H9 (cell line): ENCODE data around the gene TCTA. TPM values are rescaled to one million over a fixed set of nuclear protein-coding genes. Genes with fewer than 3 reads are reported as not detected.

ENCODE experiments used
- DNase-seq: peaks from one replicate; pipeline ENCODE4 v3.0.0-alpha.2; 2017
- H2AFZ ChIP-seq: one replicate; pipeline ENCODE4 v1.6.1; 2013; ENCODE audit warnings: mild to moderate bottlenecking, low read length, control low read depth, moderate library complexity
- H2AK5ac ChIP-seq: 2 replicates; pipeline ENCODE4 v1.6.1; 2013; ENCODE audit warnings: low read length, control low read depth, mixed read lengths; ENCODE audit not compliant: insufficient read length
- H2BK120ac ChIP-seq: one replicate; pipeline ENCODE4 v1.6.1; 2013; ENCODE audit warnings: low read depth, mild to moderate bottlenecking, low read length, control low read depth, inconsistent platforms; ENCODE audit not compliant: poor library complexity, severe bottlenecking
- H2BK12ac ChIP-seq: 2 replicates; pipeline ENCODE4 v1.6.1; 2013; ENCODE audit warnings: low read length, control low read depth, mixed read lengths, low read depth; ENCODE audit not compliant: insufficient read length
- H2BK15ac ChIP-seq: 2 replicates; pipeline ENCODE4 v1.6.1; 2013; ENCODE audit warnings: low read depth, low read length, control low read depth
- H2BK20ac ChIP-seq: one replicate; pipeline ENCODE4 v1.6.1; 2013; ENCODE audit warnings: low read depth, mild to moderate bottlenecking, low read length, control low read depth, inconsistent platforms; ENCODE audit not compliant: poor library complexity, severe bottlenecking
- H2BK5ac ChIP-seq: 2 replicates; pipeline ENCODE4 v1.6.1; 2013; ENCODE audit warnings: low read length, control low read depth, mixed read lengths; ENCODE audit not compliant: insufficient read length
- H3K14ac ChIP-seq: 2 replicates; pipeline ENCODE4 v1.6.1; 2013; ENCODE audit warnings: low read length, control low read depth; ENCODE audit not compliant: insufficient read depth
- H3K18ac ChIP-seq: 2 replicates; pipeline ENCODE4 v1.6.1; 2013; ENCODE audit warnings: low read depth, mild to moderate bottlenecking, mixed read lengths, low read length, control low read depth; ENCODE audit not compliant: insufficient read length
- H3K23ac ChIP-seq: 2 replicates; pipeline ENCODE4 v1.6.1; 2013; ENCODE audit warnings: low read length, control low read depth, mixed read lengths, low read depth; ENCODE audit not compliant: insufficient read length
- H3K23me2 ChIP-seq: 2 replicates; pipeline ENCODE4 v1.6.1; 2013; ENCODE audit warnings: low read depth, mild to moderate bottlenecking, mixed read lengths, low read length, control low read depth; ENCODE audit not compliant: insufficient read length, poor library complexity, severe bottlenecking
- H3K27ac ChIP-seq: 2 replicates; pipeline ENCODE4 v1.5.1; 2013; ENCODE audit warnings: low read length, control low read depth, mixed read lengths, low read depth; ENCODE audit not compliant: insufficient read length
- H3K27me3 ChIP-seq: 2 replicates; pipeline ENCODE4 v1.6.1; 2013; ENCODE audit warnings: low read length, control low read depth, inconsistent platforms; ENCODE audit not compliant: insufficient read depth
- H3K4ac ChIP-seq: 2 replicates; pipeline ENCODE4 v1.6.1; 2013; ENCODE audit warnings: low read depth, mild to moderate bottlenecking, control low read depth, inconsistent platforms, low read length, moderate library complexity
- H3K4me1 ChIP-seq: 2 replicates; pipeline ENCODE4 v1.6.1; 2013; ENCODE audit warnings: low read length, control low read depth, inconsistent platforms; ENCODE audit not compliant: insufficient read depth
- H3K4me2 ChIP-seq: 2 replicates; pipeline ENCODE4 v1.6.1; 2013; ENCODE audit warnings: low read length, control low read depth, mixed read lengths; ENCODE audit not compliant: insufficient read length, insufficient read depth
- H3K56ac ChIP-seq: 2 replicates; pipeline ENCODE4 v1.6.1; 2013; ENCODE audit warnings: low read depth, mild to moderate bottlenecking, mixed read lengths, low read length, control low read depth; ENCODE audit not compliant: insufficient read length
- H3K79me1 ChIP-seq: 2 replicates; pipeline ENCODE4 v1.6.1; 2013; ENCODE audit warnings: low read depth, mild to moderate bottlenecking, moderate library complexity, low read length, control low read depth, inconsistent platforms; ENCODE audit not compliant: insufficient read depth, poor library complexity, severe bottlenecking
- H3K79me2 ChIP-seq: 2 replicates; pipeline ENCODE4 v1.6.1; 2013; ENCODE audit warnings: low read length, control low read depth, inconsistent platforms; ENCODE audit not compliant: insufficient read depth
- H3K9ac ChIP-seq: 2 replicates; pipeline ENCODE4 v1.6.1; 2013; ENCODE audit warnings: low read length, control low read depth, mixed read lengths; ENCODE audit not compliant: insufficient read length; ENCODE audit errors: extremely low read depth
- H3K9me3 ChIP-seq: one replicate; pipeline ENCODE4 v1.6.1; 2013; ENCODE audit warnings: low read depth, low read length, inconsistent platforms; ENCODE audit not compliant: control insufficient read depth
- H3T11ph ChIP-seq: one replicate; pipeline ENCODE4 v1.6.1; 2013; ENCODE audit warnings: mild to moderate bottlenecking, low read length, control low read depth, inconsistent platforms
- H4K20me1 ChIP-seq: one replicate; pipeline ENCODE4 v1.6.1; 2013; ENCODE audit not compliant: control insufficient read depth, insufficient read length, insufficient read depth
- H4K5ac ChIP-seq: 2 replicates; pipeline ENCODE4 v1.6.1; 2013; ENCODE audit warnings: low read depth, mild to moderate bottlenecking, mixed read lengths, low read length, control low read depth; ENCODE audit not compliant: insufficient read length
- H4K8ac ChIP-seq: replicated peaks from 2 replicates; pipeline ENCODE4 v1.6.1; 2013; ENCODE audit warnings: low read length, control low read depth, mixed read lengths, low read depth; ENCODE audit not compliant: insufficient read length
- H4K91ac ChIP-seq: 2 replicates; pipeline ENCODE4 v1.6.1; 2013; ENCODE audit warnings: low read depth, mild to moderate bottlenecking, moderate library complexity, mixed read lengths, low read length, control low read depth; ENCODE audit not compliant: insufficient read length
- H3K27ac Mint-ChIP-seq, 3 experiments: 2 replicates in 2 of 3; 3 replicates in 1 of 3; pipeline ENCODE4 v1.8.0; 2020 to 2021; ENCODE audit warnings: mixed read lengths in 3 of 3, mild to moderate bottlenecking in 1 of 3, moderate library complexity in 1 of 3
- H3K27me3 Mint-ChIP-seq: 2 replicates; pipeline ENCODE4 v1.8.0; 2021; ENCODE audit warnings: low read depth, mild to moderate bottlenecking, moderate library complexity, mixed read lengths
- H3K36me3 Mint-ChIP-seq, 3 experiments: 2 replicates in 2 of 3; 3 replicates in 1 of 3; pipeline ENCODE4 v1.8.0; 2020 to 2021; ENCODE audit warnings: low read depth in 3 of 3, mixed read lengths in 3 of 3; ENCODE audit not compliant: insufficient read depth in 1 of 3
- H3K4me1 Mint-ChIP-seq, 2 experiments: 2 replicates each; pipeline ENCODE4 v1.8.0; 2020; ENCODE audit warnings: mixed read lengths in 2 of 2
- H3K4me3 Mint-ChIP-seq, 2 experiments: 2 replicates in 1 of 2; 3 replicates in 1 of 2; pipeline ENCODE4 v1.8.0; 2020 to 2021; ENCODE audit warnings: mild to moderate bottlenecking in 2 of 2, mixed read lengths in 2 of 2, moderate library complexity in 1 of 2
- H3K9me3 Mint-ChIP-seq, 2 experiments: 2 replicates in 1 of 2; 3 replicates in 1 of 2; pipeline ENCODE4 v1.8.0; 2020; ENCODE audit warnings: mild to moderate bottlenecking in 2 of 2, mixed read lengths in 2 of 2, moderate library complexity in 1 of 2
- CTCF ChIP-seq: fragments of 200-600 bp; sonication (generic); conservative IDR thresholded peaks from 3 replicates; pipeline ENCODE4 v1.8.0; 2021; ENCODE audit warnings: antibody characterized with exemption, mild to moderate bottlenecking
- WGBS: extraction: QIAGEN DNeasy Blood & Tissue Kit; methylation state at CpG from one replicate; pipeline ENCODE4 v1.1.7; 2013; ENCODE audit warnings: missing lambda C conversion rate, low lambda C conversion rate, mixed read lengths; ENCODE audit not compliant: insufficient read length; ENCODE audit errors: extremely low coverage; 5-methylcytosine and 5-hydroxymethylcytosine counted together
- total RNA-seq: library from RNA; stranded (reverse); gene quantifications from 2 replicates; pipeline ENCODE4 v1.2.1, GENCODE V29; 2021

TCTA gene
- total RNA-seq, 1 experiment from 2014 or later, result 11.2 TPM

GRCh38 chr3:49411535-49411967 lies 672 bp upstream of the TCTA start:
- no peak overlapping the region for H2BK120ac ChIP-seq
- no peaks in the 10 kb centered on the region for H3K27me3 ChIP-seq
- peaks cover 4% of the 10 kb centered on the region for H3K23me2 ChIP-seq
- Mint-ChIP-seq H3K27me3 (no peaks in the 10 kb centered on the region), H3K4me1 (peaks cover 23 to 31% of the 10 kb centered on the region in 2 experiments), H3K36me3 (peaks cover 4 to 19% (median 13%) of the 10 kb centered on the region in 3 experiments; a peak in 5 of 7 replicates), H3K27ac (peak overlapping the region; percentile 76 to 89 (median 88); a peak in 4 of 7 replicates), H3K9me3 (no peaks in the 10 kb centered on the region; a peak in 1 of 5 replicates), H3K4me3 (peak overlapping the region; percentile 93 to 94)
- H3K4me1 ChIP-seq, result no peaks in the 10 kb centered on the region
- no peaks in the 10 kb centered on the region for H3K9me3 ChIP-seq
- H4K91ac ChIP-seq, result no peak overlapping the region
- peak overlapping the region; percentile 95 for H3K9ac ChIP-seq
- TF ChIP-seq CTCF, result no peak
- H3K4ac ChIP-seq, result no peak overlapping the region
- H3K79me1 ChIP-seq, result no peaks in the 10 kb centered on the region
- H3K23ac ChIP-seq, result no peak overlapping the region
- H3K27ac ChIP-seq, result no peak overlapping the region
- H3K56ac ChIP-seq, result no peak overlapping the region
- H2BK12ac ChIP-seq, result no peak overlapping the region
- DNase-seq, result no peak
- H3K4me2 ChIP-seq, result peak overlapping the region; percentile 84
- H3K14ac ChIP-seq, result peak overlapping the region; percentile 98
- peak overlapping the region; percentile 94 for H3K18ac ChIP-seq
- H4K8ac ChIP-seq, result no peak overlapping the region
- H2BK20ac ChIP-seq, result no peak overlapping the region
- no peak overlapping the region for H2BK15ac ChIP-seq
- WGBS, result no CpG with 5 or more reads among the region's 59 CpGs
- H4K20me1 ChIP-seq, result no peaks in the 10 kb centered on the region
- H2AK5ac ChIP-seq, result no peak overlapping the region
- no peak overlapping the region for H3T11ph ChIP-seq
- no peak overlapping the region for H2AFZ ChIP-seq
- H4K5ac ChIP-seq, result no peak overlapping the region
- no peak overlapping the region for H2BK5ac ChIP-seq
- H3K79me2 ChIP-seq, result peaks cover 42% of the 10 kb centered on the region
